ENCODE measurements around the gene NHS.
"Not testable (repeated sequence)": the region's sequence is repeated elsewhere in the genome, so short reads cannot be mapped to it uniquely, and the experiment has no call there.

The NHS gene

DNA sequence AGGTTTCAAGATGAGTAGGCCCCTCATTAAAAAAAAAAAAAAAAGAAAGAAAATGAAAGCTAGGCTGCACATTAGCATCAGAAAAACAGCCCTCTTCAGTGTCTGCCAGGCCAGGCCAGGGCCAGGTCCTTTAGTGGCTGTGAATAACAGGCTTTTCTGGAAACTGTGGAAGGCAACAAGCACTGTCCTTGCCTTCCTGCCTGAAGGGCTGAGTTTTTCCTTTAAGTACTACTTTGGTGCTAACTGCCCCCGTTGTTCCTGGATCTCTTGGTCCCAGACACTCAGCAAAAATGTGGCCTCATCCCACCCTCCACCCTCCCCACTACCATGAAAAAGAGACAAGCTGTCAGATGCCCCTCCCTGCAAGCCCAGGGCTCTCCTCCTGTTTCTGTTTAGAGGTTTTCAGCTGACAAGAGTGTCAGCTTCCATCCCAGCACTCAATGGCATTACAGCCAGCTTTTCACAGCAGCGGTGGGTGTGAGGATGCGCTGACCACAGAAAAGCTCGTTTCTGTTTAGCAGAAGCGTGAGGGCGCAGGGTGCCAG, 174.2 kb downstream of the NHS start:
- DNase-seq (ENCODE audit: low read depth): no peak

- DNase-seq (ENCODE audit: low read depth): no peak
These were observed 175.0 kb downstream of the NHS start for GRCh38 chrX:17550011-17550410.

GRCh38 chrX:17552044-17552650, 177.1 kb downstream of the NHS start:
- no peak for DNase-seq (ENCODE audit: low read depth)

GRCh38 chrX:17553469-17553868, 178.5 kb downstream of the NHS start:
- DNase-seq (ENCODE audit: low read depth): no peak

- DNase-seq (ENCODE audit: low read depth): no peak
These were observed 179.0 kb downstream of the NHS start for GRCh38 chrX:17553961-17554482.

DNA sequence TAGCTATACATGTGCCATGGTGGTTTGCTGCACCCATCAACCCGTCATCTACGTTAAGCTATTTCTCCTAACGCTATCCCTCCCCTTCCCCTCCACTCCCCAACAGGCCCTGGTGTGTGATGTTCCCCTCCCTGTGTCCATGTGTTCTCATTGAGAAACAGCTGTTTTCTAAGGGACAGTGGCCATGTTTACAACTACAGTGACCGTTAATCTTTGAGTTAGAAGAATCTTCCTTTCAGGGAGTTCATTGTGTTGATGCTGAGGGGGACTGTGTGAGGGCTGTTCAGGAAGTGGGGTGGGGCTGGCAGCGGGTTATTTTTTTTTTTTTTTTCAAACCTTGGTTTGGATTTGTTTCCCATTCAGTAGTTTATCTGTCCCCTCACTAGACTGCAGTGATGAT, 179.9 kb downstream of the NHS start:
- no peak for DNase-seq (ENCODE audit: low read depth)

- no peak for DNase-seq (ENCODE audit: low read depth)
These were observed 180.8 kb downstream of the NHS start for GRCh38 chrX:17555846-17556245.

- DNase-seq (ENCODE audit: low read depth): no peak
These were observed 184.9 kb downstream of the NHS start for GRCh38 chrX:17559728-17560379.

DNA sequence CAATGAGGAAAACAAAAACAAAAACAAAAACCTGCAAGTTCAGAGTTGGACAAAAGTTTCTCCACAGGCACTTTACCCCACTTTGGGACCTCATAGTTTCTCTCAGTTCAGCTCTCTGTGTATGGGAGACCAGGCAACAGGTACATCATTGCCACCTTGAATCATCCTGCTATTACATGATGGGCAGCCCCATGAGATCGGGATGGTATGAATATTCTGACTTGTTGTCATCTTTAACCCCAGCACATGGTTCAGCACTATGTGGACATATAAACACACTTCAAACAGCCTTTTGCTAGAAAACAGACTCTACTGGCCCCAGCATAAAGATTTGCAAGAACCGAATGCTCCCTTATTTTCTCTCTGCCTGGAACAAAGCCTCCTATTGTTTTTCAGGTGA, 185.4 kb downstream of the NHS start:
- no peak for DNase-seq (ENCODE audit: low read depth)

GRCh38 chrX:17563076-17563475, 188.1 kb downstream of the NHS start:
- no peak for DNase-seq (ENCODE audit: low read depth)

DNA sequence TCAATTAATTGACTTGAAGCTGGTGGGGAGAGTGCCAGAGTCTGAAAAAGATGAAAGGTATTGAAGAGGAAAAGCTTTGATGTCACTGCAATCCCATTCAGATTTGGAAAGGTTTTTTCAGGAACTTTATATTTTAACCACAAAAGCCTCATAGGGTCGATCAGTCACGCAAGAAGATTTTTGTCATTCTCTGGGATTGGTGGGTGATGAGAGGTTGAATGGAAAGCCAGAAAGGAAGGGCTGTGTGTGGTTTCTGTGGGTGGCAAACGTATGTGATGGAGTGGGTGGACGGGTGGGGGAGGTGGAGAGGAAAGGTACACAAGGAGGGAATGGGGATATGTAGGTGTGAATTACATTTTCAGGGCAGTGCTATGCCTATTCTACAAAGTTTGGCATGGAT, 188.5 kb downstream of the NHS start:
- no peak for DNase-seq (ENCODE audit: low read depth)

DNA sequence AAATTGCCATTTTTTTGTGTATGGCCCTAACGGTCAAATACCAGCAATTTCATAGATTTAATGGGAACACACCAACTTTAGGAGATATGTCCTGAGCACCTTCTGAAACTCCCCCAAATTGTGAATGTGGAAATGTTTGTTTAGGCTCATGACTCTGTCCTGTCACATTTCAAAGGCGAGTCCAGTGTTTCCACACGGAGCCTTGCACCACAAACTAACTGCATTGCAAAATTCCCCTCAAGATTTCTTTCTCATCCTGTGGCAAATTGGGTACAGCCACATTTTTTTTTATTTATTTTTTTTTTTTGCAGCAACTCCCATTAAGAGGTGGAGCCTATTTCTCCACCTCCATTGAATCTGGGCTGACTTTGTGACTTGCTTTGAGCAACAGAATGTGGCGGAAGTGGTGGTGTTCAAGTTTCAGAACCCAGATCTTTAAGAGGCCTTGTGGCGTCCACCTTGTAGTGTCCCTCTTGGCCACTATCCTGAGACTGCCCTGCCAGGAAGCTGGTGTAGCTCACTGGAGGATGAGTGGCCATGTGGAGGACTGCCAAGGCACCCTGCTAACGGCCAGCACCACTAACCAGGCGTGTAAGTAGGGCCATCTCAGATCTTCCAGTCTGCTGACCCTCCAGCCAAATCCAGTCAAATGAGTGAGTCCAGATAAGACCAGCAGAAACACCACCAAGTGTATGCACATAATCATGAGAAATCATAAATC, 189.8 kb downstream of the NHS start:
- no peak for DNase-seq (ENCODE audit: low read depth)

DNA sequence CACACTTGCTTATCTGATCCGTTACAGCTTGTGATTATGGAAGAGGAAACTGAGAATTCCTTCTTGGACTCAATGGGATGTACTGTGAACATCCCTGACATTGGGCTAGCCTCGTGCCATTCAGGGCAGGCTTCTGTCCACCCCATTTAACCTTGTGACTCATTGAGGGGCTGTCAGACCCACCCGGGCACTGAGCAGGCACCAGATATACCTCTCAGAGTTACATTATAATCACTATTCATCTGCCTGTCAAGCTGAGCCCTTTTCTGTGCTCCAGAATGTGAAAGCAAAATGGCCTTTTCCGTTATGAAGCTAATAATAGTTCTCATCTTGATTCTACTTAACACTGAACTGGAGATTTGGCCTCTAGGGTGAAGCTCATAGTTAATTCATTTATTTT, 191.7 kb downstream of the NHS start:
- no peak for DNase-seq (ENCODE audit: low read depth)

- no peak for DNase-seq (ENCODE audit: low read depth)
These were observed 192.2 kb downstream of the NHS start for GRCh38 chrX:17567187-17567586.

GRCh38 chrX:17567821-17568220, 192.8 kb downstream of the NHS start:
- DNase-seq (ENCODE audit: low read depth): no peak

- not testable (repeated sequence) for DNase-seq (ENCODE audit: low read depth)
These were observed 193.8 kb downstream of the NHS start for GRCh38 chrX:17568804-17569203.

DNA sequence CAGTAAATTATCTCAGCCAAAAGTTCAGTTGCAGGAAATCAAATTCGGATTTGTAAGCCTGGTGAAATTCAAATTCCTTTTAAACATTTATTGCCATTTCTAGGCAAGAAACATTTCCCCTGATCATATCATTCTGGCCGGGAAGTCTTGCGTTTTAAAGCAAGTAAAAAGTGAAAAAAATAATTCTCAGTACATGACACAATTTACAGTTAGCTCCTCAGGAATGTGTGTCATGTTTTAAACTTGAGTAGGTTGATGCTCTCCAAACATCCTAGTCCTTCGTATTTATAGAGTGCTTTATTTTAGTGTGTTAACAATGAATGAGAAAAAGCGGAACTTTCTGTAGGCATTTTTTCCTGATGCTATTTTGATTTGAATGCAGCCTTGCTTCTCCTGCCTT, 204.0 kb downstream of the NHS start:
- no peak for DNase-seq (ENCODE audit: low read depth)

GRCh38 chrX:17580539-17581152, 205.6 kb downstream of the NHS start:
- DNase-seq (ENCODE audit: low read depth): no peak

DNA sequence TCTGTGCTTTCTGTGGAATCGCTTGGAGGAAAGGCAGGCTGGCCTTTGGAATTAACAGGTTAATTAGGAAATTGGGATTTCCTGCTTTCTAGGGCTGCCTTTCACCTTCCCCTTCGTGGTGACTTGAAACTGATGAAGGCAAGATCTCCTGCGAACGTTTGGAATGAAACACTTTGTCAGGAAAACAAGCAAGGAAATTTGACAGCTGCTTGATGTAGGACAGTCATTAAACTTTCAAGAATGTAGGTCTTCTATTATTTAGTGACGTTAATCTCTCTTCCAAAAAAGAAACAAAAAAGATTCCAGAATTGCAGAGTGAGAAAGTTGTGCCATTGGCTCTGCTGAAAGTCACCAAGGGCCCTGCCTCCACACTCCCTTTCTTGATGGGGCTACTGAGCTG, 206.6 kb downstream of the NHS start:
- no peak for DNase-seq (ENCODE audit: low read depth)

DNA sequence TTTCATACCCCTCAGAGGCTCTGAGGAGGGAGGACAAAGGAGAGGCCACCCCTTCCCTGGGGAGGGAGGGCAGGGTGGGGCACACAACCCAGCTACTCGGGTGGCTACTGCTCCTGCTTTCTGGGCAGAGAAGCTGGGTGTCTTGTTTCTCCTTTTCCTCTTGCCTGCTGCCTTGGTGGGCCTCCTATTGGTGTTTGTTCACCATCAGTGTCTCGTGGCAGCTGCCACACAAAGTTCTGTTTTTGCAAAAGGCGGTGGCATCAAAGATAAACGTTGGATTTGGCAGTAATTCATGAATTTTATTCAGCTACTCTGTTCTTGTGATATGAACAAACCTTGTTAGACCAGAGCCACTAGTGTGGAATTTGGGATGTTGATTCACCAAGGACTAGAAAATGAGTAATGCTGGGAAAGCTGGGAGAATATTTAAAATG, 209.3 kb downstream of the NHS start:
- no peak for DNase-seq (ENCODE audit: low read depth)

- no peak for DNase-seq (ENCODE audit: low read depth)
These were observed 210.0 kb downstream of the NHS start for GRCh38 chrX:17585006-17585405.

GRCh38 chrX:17587366-17587765, 212.4 kb downstream of the NHS start:
- no peak for DNase-seq (ENCODE audit: low read depth)

GRCh38 chrX:17588303-17588702, 213.3 kb downstream of the NHS start:
- DNase-seq (ENCODE audit: low read depth): no peak

All from CMK (cell line).